ENCODE results near the gene PCDH10. TPM values are rescaled to one million over a fixed set of nuclear protein-coding genes. Genes with fewer than 3 reads are reported as not detected.
"Not testable (repeated sequence)": the region's sequence is repeated elsewhere in the genome, so short reads cannot be mapped to it uniquely, and the experiment has no call there.

The PCDH10 gene
- polyA plus RNA-seq, 3 donors from 2014 or later: not detected

DNA sequence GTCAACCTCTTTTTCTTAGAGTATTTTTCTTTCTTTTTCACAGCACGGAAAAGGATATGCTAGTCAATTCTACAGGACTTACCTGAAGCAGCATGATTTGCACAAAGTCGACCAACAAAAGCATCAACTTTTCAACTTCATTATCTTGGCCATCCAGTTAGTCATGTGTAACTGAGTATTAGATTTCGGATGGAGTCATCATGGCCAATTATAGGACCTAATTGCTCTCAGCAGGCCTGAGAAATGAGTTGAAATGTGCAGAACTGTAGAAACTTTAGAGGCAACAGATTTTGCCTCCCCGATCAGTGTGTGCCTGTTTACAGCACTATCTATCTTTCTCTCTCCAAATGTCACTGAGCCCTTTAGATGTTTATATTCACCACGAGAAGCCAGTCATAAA is 41.0 kb downstream of the PCDH10 start:
- no peaks in the 10 kb centered on the region for H3K4me1 Mint-ChIP-seq
- no peak overlapping the region for H3K27ac Mint-ChIP-seq
- no peak for DNase-seq

GRCh38 chr4:133208694-133209285 is 59.7 kb downstream of the PCDH10 start:
- no peak for DNase-seq
- Mint-ChIP-seq H3K36me3 (no peaks in the 10 kb centered on the region), H3K4me1 (no peaks in the 10 kb centered on the region), H3K4me3 (no peak overlapping the region), H3K9me3 (peaks cover 6 to 47% (median 15%) of the 10 kb centered on the region in 6 donors), H3K27me3 (ENCODE audit: low read depth in 3 of 3) (peaks cover 0 to 4% (median 0%) of the 10 kb centered on the region in 3 donors), H3K27ac (no peak overlapping the region)

More for the DNA sequence above, 41.0 kb downstream of the PCDH10 start:
- Mint-ChIP-seq H3K4me3 (no peak overlapping the region), H3K27me3 (ENCODE audit: low read depth in 3 of 3) (peaks cover 0 to 1% (median 0%) of the 10 kb centered on the region in 3 donors), H3K36me3 (no peaks in the 10 kb centered on the region), H3K9me3 (peaks cover 0 to 29% (median 2%) of the 10 kb centered on the region in 6 donors)

DNA sequence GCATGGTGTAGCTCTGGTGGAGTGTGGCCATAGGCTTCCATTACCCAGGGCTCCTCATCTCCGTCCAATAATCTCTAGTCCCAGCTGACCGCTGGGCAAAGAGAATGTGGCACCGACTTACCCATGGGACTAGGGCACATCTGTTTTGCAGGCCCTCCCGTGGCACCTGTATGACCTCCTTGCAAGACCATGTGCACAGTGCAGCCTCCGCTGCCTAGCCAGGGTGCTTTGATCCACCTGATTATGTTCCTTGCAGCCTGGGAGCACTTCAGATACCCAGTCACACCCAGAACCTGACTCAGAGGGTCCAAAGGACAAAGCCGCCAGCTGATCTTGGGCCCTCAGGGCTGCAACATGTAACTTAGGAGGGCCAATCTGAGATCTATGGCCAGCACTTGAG is 84.8 kb downstream of the PCDH10 start:
- Mint-ChIP-seq H3K36me3 (no peaks in the 10 kb centered on the region), H3K4me3 (no peak overlapping the region), H3K4me1 (no peaks in the 10 kb centered on the region), H3K27me3 (ENCODE audit: low read depth in 3 of 3) (peaks cover 0 to 3% (median 0%) of the 10 kb centered on the region in 3 donors), H3K9me3 (peaks cover 5 to 37% (median 14%) of the 10 kb centered on the region in 6 donors), H3K27ac (no peak overlapping the region)
- DNase-seq: no peak

GRCh38 chr4:133240451-133240850 is 91.4 kb downstream of the PCDH10 start:
- H3K27ac Mint-ChIP-seq; H3K4me1 Mint-ChIP-seq; DNase-seq; H3K27me3 Mint-ChIP-seq (ENCODE audit: low read depth in 3 of 3); H3K4me3 Mint-ChIP-seq; H3K36me3 Mint-ChIP-seq: not testable (repeated sequence)
- H3K9me3 Mint-ChIP-seq: peaks cover 8 to 38% (median 14%) of the 10 kb centered on the region in 6 donors
